H1 (cell line): ENCODE data around the gene NAT10. TPM values are rescaled to one million over a fixed set of nuclear protein-coding genes. Genes with fewer than 3 reads are reported as not detected.

Experiments used
- CTCF ChIA-PET: fragments of 300-600 bp; sonication (Branson Sonifier 250); formaldehyde crosslinking; loops from one replicate; lab custom pipeline; 2021; ENCODE audit not compliant: partially characterized antibody; lab: Charles Lee
- POLR2A ChIA-PET: fragments of 300-600 bp; sonication (Branson Sonifier 250); formaldehyde crosslinking; loops from one replicate; lab custom pipeline; 2021; ENCODE audit warnings: inconsistent platforms; ENCODE audit not compliant: partially characterized antibody; lab: Charles Lee
- DNase-seq, 2 experiments: peaks; one replicate each; pipeline versions ENCODE4 v3.0.0 to v3.0.0-alpha.2; 2010 to 2022; ENCODE audit warnings: low spot score in 2 of 2, low read depth in 1 of 2, mixed read lengths in 1 of 2
- FAIRE-seq: peaks from 2 replicates; lab custom pipeline; 2011; peaks lifted over from hg19 to GRCh38; lab: Jason Lieb, UNC
- H2AFZ ChIP-seq: 2 replicates; pipeline ENCODE4 v1.8.1; 2012; ENCODE audit warnings: low read length, inconsistent platforms
- H2AK5ac ChIP-seq: 2 replicates; pipeline ENCODE4 v1.6.1; 2013; ENCODE audit warnings: low read depth, low read length
- H2BK120ac ChIP-seq: replicated peaks from 2 replicates; pipeline ENCODE3; 2013; ENCODE audit warnings: low read depth, low read length, inconsistent platforms
- H2BK12ac ChIP-seq: 2 replicates; pipeline ENCODE4 v1.6.1; 2013; ENCODE audit warnings: low read depth, low read length
- H2BK15ac ChIP-seq: 2 replicates; pipeline ENCODE4 v1.6.1; 2013; ENCODE audit warnings: low read length
- H2BK20ac ChIP-seq: 2 replicates; pipeline ENCODE4 v1.6.1; 2013; ENCODE audit warnings: low read length
- H2BK5ac ChIP-seq: 2 replicates; pipeline ENCODE4 v1.6.1; 2013; ENCODE audit warnings: low read depth, low read length
- H3K14ac ChIP-seq: 2 replicates; pipeline ENCODE4 v1.6.1; 2013; ENCODE audit warnings: inconsistent platforms; ENCODE audit not compliant: insufficient read length
- H3K18ac ChIP-seq: 2 replicates; pipeline ENCODE4 v1.6.1; 2013; ENCODE audit warnings: low read length; ENCODE audit errors: extremely low read depth
- H3K23ac ChIP-seq: 2 replicates; pipeline ENCODE4 v1.6.1; 2013; ENCODE audit warnings: inconsistent platforms; ENCODE audit not compliant: insufficient read length
- H3K23me2 ChIP-seq: 2 replicates; pipeline ENCODE4 v1.6.1; 2013; ENCODE audit warnings: low read depth, low read length
- H3K27ac ChIP-seq: 2 replicates; pipeline ENCODE4 v1.6.1; 2011; ENCODE audit warnings: low read depth, low read length, inconsistent platforms
- H3K27me3 ChIP-seq, 4 experiments: replicated peaks in 1 of 4; 1 replicate in 1 of 4; 2 replicates in 3 of 4; pipeline versions ENCODE4 v1.6.1 to v1.8.1; 2011 to 2013; ENCODE audit warnings: low read length in 3 of 4, mild to moderate bottlenecking in 3 of 4, inconsistent platforms in 2 of 4, mixed read lengths in 2 of 4, moderate library complexity in 1 of 4; ENCODE audit not compliant: control insufficient read depth in 3 of 4, insufficient read depth in 3 of 4; ENCODE audit errors: extremely low read depth in 1 of 4
- H3K36me3 ChIP-seq, 4 experiments: 2 replicates each; pipeline versions ENCODE4 v1.6.1 to v1.8.1; 2011 to 2013; ENCODE audit warnings: mild to moderate bottlenecking in 4 of 4, low read length in 3 of 4, moderate library complexity in 2 of 4, control low read depth in 1 of 4, inconsistent platforms in 1 of 4; ENCODE audit not compliant: insufficient read depth in 4 of 4, control insufficient read depth in 2 of 4
- H3K4ac ChIP-seq: replicated peaks from 2 replicates; pipeline ENCODE3; 2013; ENCODE audit warnings: low read length, low read depth, mixed read lengths, inconsistent platforms; ENCODE audit not compliant: insufficient read length
- H3K4me1 ChIP-seq, 4 experiments: replicated peaks in 1 of 4; 1 replicate in 1 of 4; 2 replicates in 3 of 4; pipeline versions ENCODE4 v1.6.1 to v1.8.1; 2011 to 2013; ENCODE audit warnings: low read length in 3 of 4, inconsistent platforms in 2 of 4, mixed read lengths in 1 of 4; ENCODE audit not compliant: insufficient read depth in 4 of 4, control insufficient read depth in 3 of 4
- H3K4me2 ChIP-seq, 2 experiments: 2 replicates each; pipeline versions ENCODE4 v1.6.1 to v1.8.1; 2011 to 2013; ENCODE audit warnings: low read depth in 2 of 2, low read length in 2 of 2, control low read depth in 1 of 2, inconsistent platforms in 1 of 2, mild to moderate bottlenecking in 1 of 2; ENCODE audit not compliant: insufficient read depth in 1 of 2
- H3K4me3 ChIP-seq, 4 experiments: fragments of 200-600, 300-600 bp in 1 of 4; sonication (generic), shearing (Covaris generic), sonication (Bioruptor Twin) in 1 of 4; 2 replicates each; pipeline versions ENCODE4 v1.5.1 to v1.8.1; 2011 to 2016; ENCODE audit warnings: low read length in 4 of 4, low read depth in 3 of 4, control low read depth in 2 of 4, inconsistent platforms in 2 of 4, mild to moderate bottlenecking in 2 of 4, mixed read lengths in 1 of 4, moderate library complexity in 1 of 4; ENCODE audit not compliant: insufficient read depth in 2 of 4; ENCODE audit errors: extremely low read depth in 1 of 4
- H3K56ac ChIP-seq: replicated peaks from 2 replicates; pipeline ENCODE3; 2013; ENCODE audit warnings: low read depth, mild to moderate bottlenecking, mixed read lengths, low read length, inconsistent platforms; ENCODE audit not compliant: insufficient read length
- H3K79me1 ChIP-seq: 2 replicates; pipeline ENCODE4 v1.6.1; 2013; ENCODE audit warnings: low read depth, low read length, control low read depth
- H3K79me2 ChIP-seq, 2 experiments: 2 replicates each; pipeline versions ENCODE4 v1.6.1 to v1.8.1; 2012 to 2013; ENCODE audit warnings: low read length in 2 of 2, mild to moderate bottlenecking in 2 of 2, inconsistent platforms in 1 of 2; ENCODE audit not compliant: insufficient read depth in 2 of 2, control insufficient read depth in 1 of 2
- H3K9ac ChIP-seq, 4 experiments: replicated peaks in 1 of 4; 1 replicate in 1 of 4; 2 replicates in 3 of 4; pipeline versions ENCODE4 v1.6.1 to v1.8.1; 2011 to 2013; ENCODE audit warnings: low read depth in 3 of 4, low read length in 3 of 4, control low read depth in 2 of 4, mild to moderate bottlenecking in 2 of 4, moderate library complexity in 2 of 4, inconsistent platforms in 1 of 4; ENCODE audit errors: extremely low read depth in 1 of 4
- H3K9me3 ChIP-seq, 2 experiments: 2 replicates each; pipeline versions ENCODE4 v1.6.1 to v1.8.1; 2012 to 2013; ENCODE audit warnings: mild to moderate bottlenecking in 2 of 2, moderate library complexity in 2 of 2, control low read depth in 1 of 2, inconsistent platforms in 1 of 2, low read depth in 1 of 2, low read length in 1 of 2, mixed read lengths in 1 of 2; ENCODE audit not compliant: insufficient read depth in 2 of 2
- H4K20me1 ChIP-seq, 2 experiments: replicated peaks in 1 of 2; 2 replicates each; pipeline versions ENCODE3 to v1.8.1; 2011 to 2013; ENCODE audit warnings: inconsistent platforms in 2 of 2, low read length in 2 of 2, mild to moderate bottlenecking in 1 of 2; ENCODE audit not compliant: insufficient read depth in 2 of 2, control insufficient read depth in 1 of 2
- H4K5ac ChIP-seq: 2 replicates; pipeline ENCODE4 v1.6.1; 2013; ENCODE audit warnings: low read length, low read depth, mixed read lengths, inconsistent platforms; ENCODE audit not compliant: insufficient read length
- H4K8ac ChIP-seq: 2 replicates; pipeline ENCODE4 v1.8.0; 2013; ENCODE audit warnings: mild to moderate bottlenecking, moderate library complexity, low read length, inconsistent platforms; ENCODE audit not compliant: insufficient read depth; ENCODE audit errors: extremely low read depth
- H4K91ac ChIP-seq: replicated peaks from 2 replicates; pipeline ENCODE3; 2013; ENCODE audit warnings: low read length, mixed read lengths, inconsistent platforms; ENCODE audit not compliant: insufficient read length
- ATF2 ChIP-seq: IDR thresholded peaks from 2 replicates; pipeline ENCODE4 v1.6.1; 2012; ENCODE audit warnings: low read length, inconsistent platforms
- ATF3 ChIP-seq: IDR thresholded peaks from 2 replicates; pipeline ENCODE4 v1.6.1; 2011; ENCODE audit warnings: low read depth, mild to moderate bottlenecking, low read length; ENCODE audit not compliant: insufficient read depth
- BCL11A ChIP-seq, 2 experiments: IDR thresholded peaks; one replicate each; pipeline ENCODE4 v1.6.1; 2011; ENCODE audit warnings: low read depth in 2 of 2, low read length in 2 of 2, mild to moderate bottlenecking in 2 of 2
- CHD1 ChIP-seq: IDR thresholded peaks from 2 replicates; pipeline ENCODE4 v1.6.1; 2012; ENCODE audit warnings: low read depth, low read length, improper control_type of control experiment
- CHD2 ChIP-seq: IDR thresholded peaks from 2 replicates; pipeline ENCODE4 v1.6.1; 2012; ENCODE audit warnings: low read length, improper control_type of control experiment
- CTBP2 ChIP-seq: IDR thresholded peaks from 2 replicates; pipeline ENCODE4 v1.7.0; 2011; ENCODE audit warnings: borderline replicate concordance, mild to moderate bottlenecking, moderate library complexity, mixed read lengths, low read length; ENCODE audit not compliant: insufficient read depth, insufficient read length
- HDAC2 ChIP-seq, 2 experiments: fragments of 300-600 bp in 1 of 2; sonication (generic) in 1 of 2; IDR thresholded peaks; 2 replicates each; pipeline ENCODE4 v1.6.1; 2011 to 2012; ENCODE audit warnings: low read depth in 2 of 2, low read length in 2 of 2, mild to moderate bottlenecking in 2 of 2, moderate library complexity in 2 of 2, borderline replicate concordance in 1 of 2, inconsistent platforms in 1 of 2
- MAFK ChIP-seq: IDR thresholded peaks from 2 replicates; pipeline ENCODE4 v1.6.1; 2012; ENCODE audit warnings: low read depth, mild to moderate bottlenecking, improper control_type of control experiment, low read length
- RNF2 ChIP-seq: fragments of 200-900, 300-1000 bp; sonication (generic); IDR thresholded peaks from 2 replicates; pipeline ENCODE4 v1.7.1; 2016; ENCODE audit warnings: borderline replicate concordance, low read depth, mild to moderate bottlenecking, antibody characterized with exemption, low read length; ENCODE audit not compliant: poor library complexity, severe bottlenecking; ENCODE audit errors: missing control alignments
- SIRT6 ChIP-seq: IDR thresholded peaks from one replicate; pipeline ENCODE4 v1.7.1; 2012; ENCODE audit warnings: low read length, inconsistent platforms
- SIX5 ChIP-seq: IDR thresholded peaks from 2 replicates; pipeline ENCODE4 v1.6.1; 2011; ENCODE audit warnings: mild to moderate bottlenecking, low read depth, low read length
- WGBS, 2 experiments: shearing (Covaris generic) in 1 of 2; methylation state at CpG; one replicate each; pipeline versions ENCODE4 v1.1.6 to v1.1.7; 2013 to 2015; ENCODE audit warnings: low lambda C conversion rate in 2 of 2, mixed read lengths in 2 of 2, inconsistent platforms in 1 of 2, low coverage in 1 of 2, missing lambda C conversion rate in 1 of 2; ENCODE audit not compliant: insufficient replicate concordance in 2 of 2, insufficient coverage in 1 of 2, insufficient read length in 1 of 2; ENCODE audit errors: extremely low coverage in 1 of 2, missing lambda C conversion rate in 1 of 2; 5-methylcytosine and 5-hydroxymethylcytosine counted together
- polyA plus RNA-seq, 7 experiments: library from polyadenylated mRNA; depleted of rRNA in 3 of 7; stranded (reverse) in 5 of 7; unstranded in 2 of 7; fragments of >200 nt in 5 of 7; fragments of 200-250 nt in 2 of 7; gene quantifications; 1 replicate in 5 of 7; 2 replicates in 1 of 7; 4 replicates in 1 of 7; pipeline versions ENCODE4 v1.2.1 to v1.2.3, GENCODE V29; 2011 to 2013; ENCODE audit warnings: missing spikeins in 2 of 7, mixed read lengths in 2 of 7
- total RNA-seq: library from RNA; stranded (reverse); fragmentation: NEBNext Ultra II Directional; extraction: Animal tissue kit (Norgen Biotek cat#: 25700); gene quantifications from 2 replicates; pipeline ENCODE4 v1.2.1, GENCODE V29; 2021

The NAT10 gene
- total and polyA plus RNA-seq, 2 of the 8 experiments (the other 6 are each of a cell fraction or from before 2014, with no cell fraction given), result 66.3 to 89.6 TPM

GRCh38 chr11:34098813-34099212 lies 6.6 kb upstream of the NAT10 start:
- no peak overlapping the region for H3K14ac ChIP-seq
- 100% methylated on average over 2 of the region's 2 CpGs; no CpG with 5 or more reads in 1 of the 2 experiments for WGBS, 2 experiments
- no peak for TF ChIP-seq ATF3
- TF ChIP-seq SIX5, result no peak
- TF ChIP-seq CHD1, result no peak
- no peak for TF ChIP-seq RNF2
- no peak for TF ChIP-seq CHD2
- TF ChIP-seq BCL11A (IDR thresholded peaks at IDR 0.05; ENCODE audit: low read depth in 2 of 2, low read length in 2 of 2), result no peak
- no peak for TF ChIP-seq CTBP2
- TF ChIP-seq HDAC2 (IDR thresholded peaks at IDR 0.05; ENCODE audit: borderline replicate concordance in 1 of 2, low read depth in 2 of 2, low read length in 2 of 2), result no peak
- no peak for TF ChIP-seq MAFK
- TF ChIP-seq SIRT6, result no peak
- no peak for TF ChIP-seq ATF2

More at GRCh38 chr11:34098813-34099212, 6.6 kb upstream of the NAT10 start:
- H3K4me3 ChIP-seq, result no peak overlapping the region
- H3K4me2 ChIP-seq, result no peak overlapping the region
- no peak overlapping the region for H2AFZ ChIP-seq
- H3K27ac ChIP-seq, result no peak overlapping the region
- H2BK120ac ChIP-seq, result no peak overlapping the region
- ChIA-PET CTCF (interaction anchor here (1.3 to 2.0 kb wide), 2 partner anchors 10 to 12 kb away, joined by 4 to 6 read pairs; no protein-coding TSS in a partner anchor), POLR2A (interaction anchor here (1.1 to 1.3 kb wide), 2 partner anchors 9 to 14 kb away, joined by 3 to 5 read pairs; no protein-coding TSS in a partner anchor)
- H2BK5ac ChIP-seq, result no peak overlapping the region
- no peak overlapping the region for H3K23ac ChIP-seq
- H2BK15ac ChIP-seq, result no peak overlapping the region
- no peak overlapping the region; a peak in 1 of 7 replicates for H3K9ac ChIP-seq
- FAIRE-seq (no peak), DNase-seq (no peak)
- no peaks in the 10 kb centered on the region for H3K4me1 ChIP-seq
- peaks cover 24 to 77% (median 62%) of the 10 kb centered on the region in 4 experiments for H3K36me3 ChIP-seq
- no peak overlapping the region for H4K91ac ChIP-seq
- H3K56ac ChIP-seq, result no peak overlapping the region
- no peak overlapping the region for H2BK12ac ChIP-seq
- H3K4ac ChIP-seq, result no peak overlapping the region
- no peaks in the 10 kb centered on the region for H3K27me3 ChIP-seq
- H2AK5ac ChIP-seq, result no peak overlapping the region
- no peak overlapping the region for H3K18ac ChIP-seq
- H3K79me1 ChIP-seq, result no peaks in the 10 kb centered on the region
- no peaks in the 10 kb centered on the region for H3K23me2 ChIP-seq
- 0 out of 4 replicates have a peak, but pooled peaks cover 0 to 3% of the 10 kb centered on the region in 2 experiments for H3K79me2 ChIP-seq
- H4K5ac ChIP-seq, result no peak overlapping the region
- H4K8ac ChIP-seq, result no peak overlapping the region; the same call in 1 of the 2 replicates
- peaks cover 0 to 4% of the 10 kb centered on the region in 2 experiments for H4K20me1 ChIP-seq
- H2BK20ac ChIP-seq, result no peak overlapping the region
- no peaks in the 10 kb centered on the region for H3K9me3 ChIP-seq
